DMS114 treated with DMSO at 0.1 percent for 48 hours (cell line): ENCODE measurements around the gene GPRIN1.

Source experiments
- DNase-seq: peaks from one replicate; lab custom pipeline; 2025; ENCODE audit not compliant: unreplicated experiment; lab: John Stamatoyannopoulos, UW

GPRIN1 gene

GRCh38 chr5:176625512-176625911, 15.6 kb upstream of the GPRIN1 start:
- DNase-seq = no peak

GRCh38 chr5:176624938-176625337, 15.0 kb upstream of the GPRIN1 start:
- no peak for DNase-seq

- no peak for DNase-seq
These were observed 14.2 kb upstream of the GPRIN1 start for GRCh38 chr5:176624142-176624541.

GRCh38 chr5:176621661-176622079, 11.7 kb upstream of the GPRIN1 start:
- no peak for DNase-seq

GRCh38 chr5:176620333-176620981, 10.5 kb upstream of the GPRIN1 start:
- no peak for DNase-seq

GRCh38 chr5:176619569-176620332, 9.8 kb upstream of the GPRIN1 start:
- no peak for DNase-seq

- no peak for DNase-seq
These were observed 9.2 kb upstream of the GPRIN1 start for GRCh38 chr5:176619203-176619568.

GRCh38 chr5:176618783-176619182, 8.8 kb upstream of the GPRIN1 start:
- DNase-seq = no peak

GRCh38 chr5:176616511-176616910, 6.6 kb upstream of the GPRIN1 start:
- DNase-seq = no peak

GRCh38 chr5:176614805-176615478, 5.0 kb upstream of the GPRIN1 start:
- no peak for DNase-seq

- no peak for DNase-seq
These were observed 2.9 kb upstream of the GPRIN1 start for GRCh38 chr5:176612855-176613254.

- DNase-seq = no peak
These were observed 2.1 kb upstream of the GPRIN1 start for GRCh38 chr5:176612008-176612407.

- DNase-seq = no peak
These were observed 1.5 kb upstream of the GPRIN1 start for GRCh38 chr5:176611435-176611834.

- no peak for DNase-seq
These were observed 448 bp upstream of the GPRIN1 start for GRCh38 chr5:176610435-176610773.

GRCh38 chr5:176608937-176609723, 826 bp downstream of the GPRIN1 start:
- no peak for DNase-seq

GRCh38 chr5:176608142-176608705, 1.7 kb downstream of the GPRIN1 start:
- no peak for DNase-seq

- no peak for DNase-seq
These were observed 3.1 kb downstream of the GPRIN1 start for GRCh38 chr5:176606875-176607274.

- DNase-seq = no peak
These were observed 3.9 kb downstream of the GPRIN1 start for GRCh38 chr5:176606032-176606431.

- no peak for DNase-seq
These were observed 6.9 kb downstream of the GPRIN1 start for GRCh38 chr5:176603091-176603490.

- DNase-seq = no peak
These were observed 8.0 kb downstream of the GPRIN1 start for GRCh38 chr5:176601901-176602482.
